COLO829 (cell line): ENCODE measurements around the gene TMEM198.

Source experiments
- DNase-seq: peaks from one replicate; pipeline ENCODE4 v3.0.0; 2012; ENCODE audit warnings: low spot score

Gene TMEM198

DNA sequence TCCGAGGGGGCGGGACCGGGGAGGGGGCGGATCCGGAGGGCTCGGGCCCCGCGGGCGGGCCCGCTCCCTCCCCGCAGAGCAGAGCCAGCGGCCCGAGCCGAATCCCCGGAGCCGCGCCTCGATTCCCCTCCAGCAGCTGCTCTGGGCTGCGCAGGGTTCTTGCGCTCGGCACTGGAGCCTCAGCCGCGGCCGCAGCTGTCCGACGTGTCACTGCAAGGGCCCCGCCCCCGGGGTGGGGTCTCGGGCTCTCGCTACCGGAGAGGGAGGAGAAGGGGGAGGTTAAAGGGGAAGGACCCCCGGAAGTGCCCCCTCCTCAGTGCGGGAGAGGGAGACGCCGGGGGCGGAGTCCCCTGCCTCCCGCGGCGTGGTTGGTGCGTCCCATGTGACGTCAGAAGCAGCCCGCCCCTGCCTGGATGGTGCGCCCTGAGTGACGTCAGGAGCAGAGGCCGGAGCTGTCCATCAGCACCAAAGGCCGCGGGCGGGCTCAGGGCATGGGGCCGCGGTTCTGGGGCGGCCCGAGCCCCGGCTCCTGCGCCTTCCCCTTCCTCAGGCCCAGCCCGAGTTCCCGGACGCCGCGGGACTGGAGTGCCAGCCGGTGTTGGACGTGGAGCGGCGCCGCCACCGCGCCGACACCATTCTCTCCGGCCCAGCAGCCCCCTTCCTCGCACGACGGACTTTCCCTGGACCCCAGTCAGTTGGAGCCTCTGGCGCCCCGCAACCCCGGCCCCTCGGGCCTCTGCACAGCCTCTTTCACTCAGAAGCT lies at the start of gene TMEM198, which contains the start of gene CHPF:
TSS of gene TMEM198 (plus strand) at position 433 of the 763 bp plus-strand sequence. CDS start 700 bp downstream, outside the sequence.
TSS of gene CHPF (minus strand) at position 214 of the 763 bp plus-strand sequence. CDS start 271 bp downstream, outside the sequence.
- peak; percentile 96 for DNase-seq

- DNase-seq: no peak
These were observed 48.8 kb upstream of the TMEM198 start for GRCh38 chr2:219494952-219495530.

DNA sequence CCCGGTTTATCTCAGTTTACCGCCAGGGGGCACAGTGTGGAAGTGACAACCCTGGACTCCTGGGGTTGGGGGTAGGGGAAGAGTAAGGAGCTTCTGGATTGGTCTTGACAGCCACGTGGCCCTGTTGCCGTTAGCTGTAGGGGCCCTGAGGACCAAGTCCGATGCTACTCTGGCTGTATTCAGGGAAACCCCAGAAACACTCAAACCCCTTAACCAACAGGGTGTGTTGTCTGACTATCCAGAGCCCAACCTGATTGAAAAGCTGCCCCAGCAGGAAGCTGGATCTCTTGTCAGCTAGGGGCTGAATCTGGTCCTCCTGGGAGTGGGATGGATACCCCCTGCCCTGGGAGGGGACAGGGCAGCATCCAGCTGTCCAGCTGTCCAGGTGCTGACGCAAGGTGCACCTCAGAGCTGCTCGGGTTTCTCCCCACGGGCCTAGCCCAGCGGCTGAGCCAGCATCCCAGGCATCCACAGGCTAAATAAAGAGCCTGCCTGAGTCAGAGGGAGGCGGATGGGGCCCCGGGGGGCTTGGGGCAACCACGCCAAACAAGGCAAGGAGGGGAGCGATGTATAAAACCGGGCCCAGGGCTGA lies 48.2 kb upstream of the TMEM198 start:
- peak; percentile 61 for DNase-seq

GRCh38 chr2:219496247-219496824 lies 47.5 kb upstream of the TMEM198 start:
- DNase-seq: no peak

GRCh38 chr2:219496825-219497494 lies 46.9 kb upstream of the TMEM198 start:
- DNase-seq: no peak

GRCh38 chr2:219497495-219498279 lies 46.1 kb upstream of the TMEM198 start:
- DNase-seq: peak; percentile 85

- peak; percentile 100 for DNase-seq
These were observed 45.4 kb upstream of the TMEM198 start, which contains the start of gene GMPPA for GRCh38 chr2:219498280-219499057. Gene GMPPA, plus strand, starts transcription at chr2:219498891. Its CDS starts 1,085 bp downstream, at chr2:219499976.

DNA sequence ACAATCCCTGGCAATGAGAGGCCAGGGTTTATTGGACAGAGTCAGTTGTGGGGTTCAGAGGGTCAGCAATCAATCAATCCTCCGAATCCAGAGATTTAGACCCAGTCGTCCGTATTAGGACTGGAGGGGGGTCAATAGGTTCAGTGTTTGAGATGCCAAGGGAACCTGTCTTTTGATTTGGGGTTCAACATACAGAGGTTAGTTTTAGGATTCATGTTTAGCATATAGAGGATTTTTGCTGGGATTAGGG lies 44.8 kb upstream of the TMEM198 start:
- no peak for DNase-seq

DNA sequence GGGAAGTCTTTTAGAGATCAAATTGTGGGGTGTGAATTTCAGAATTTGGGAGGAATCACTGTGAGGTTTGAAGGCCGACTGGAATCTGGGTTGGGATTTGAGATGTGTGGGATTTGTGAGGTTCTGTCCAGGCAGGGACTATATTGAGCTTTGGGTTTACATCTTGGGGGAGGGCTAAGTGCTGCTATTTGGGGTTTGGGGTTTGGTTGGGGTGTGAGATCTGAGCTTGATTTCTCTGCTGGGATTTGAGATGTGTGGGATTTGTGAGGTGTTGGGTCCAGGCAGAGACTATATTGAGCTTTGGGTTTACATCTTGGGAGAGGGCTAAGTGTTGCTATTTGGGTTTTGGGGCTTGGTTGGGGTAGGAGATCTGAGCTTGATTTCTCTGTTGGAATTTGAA lies 44.3 kb upstream of the TMEM198 start:
- no peak for DNase-seq

DNA sequence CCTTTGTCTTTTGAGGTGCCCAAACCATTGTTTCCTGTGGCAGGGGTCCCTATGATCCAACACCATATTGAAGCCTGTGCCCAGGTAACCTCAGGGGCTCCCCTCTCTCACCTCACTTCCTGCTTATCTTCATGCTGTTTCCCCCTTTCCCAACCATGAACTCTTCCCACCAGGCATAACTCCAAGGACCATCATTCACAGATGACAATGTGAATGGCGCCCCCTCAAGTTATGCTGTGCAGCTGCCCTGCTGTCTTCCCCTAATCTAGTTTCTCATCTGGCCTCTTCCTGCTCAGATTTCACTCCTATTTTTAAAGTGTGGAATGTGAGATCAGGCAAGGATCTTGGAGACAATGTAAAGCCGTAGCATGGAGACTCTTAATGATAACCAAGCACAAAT lies 43.7 kb upstream of the TMEM198 start:
- DNase-seq: no peak

- no peak for DNase-seq
These were observed 42.0 kb upstream of the TMEM198 start for GRCh38 chr2:219501849-219502248.

- no peak for DNase-seq
These were observed 41.2 kb upstream of the TMEM198 start for GRCh38 chr2:219502618-219503017.

DNA sequence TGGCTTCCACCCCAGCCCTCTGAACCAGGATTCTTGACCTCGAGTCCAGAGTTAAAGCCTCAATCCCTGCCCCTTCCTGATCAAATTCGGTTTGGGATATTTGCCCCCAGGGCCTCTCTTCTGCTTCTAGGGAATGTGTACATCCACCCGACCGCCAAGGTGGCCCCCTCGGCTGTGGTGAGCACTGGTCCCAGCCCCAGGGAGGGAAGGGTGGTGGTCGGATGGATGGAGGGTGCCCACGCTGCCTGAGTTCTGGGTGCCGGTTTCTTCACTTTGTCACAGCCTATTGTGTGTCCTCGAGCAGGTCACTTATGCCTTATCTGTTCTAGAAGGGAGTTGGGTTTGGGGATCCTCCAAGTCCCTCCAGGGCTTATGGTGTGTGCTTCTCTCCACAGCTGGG lies 38.2 kb upstream of the TMEM198 start:
- DNase-seq: no peak

GRCh38 chr2:219506153-219506801 lies 37.6 kb upstream of the TMEM198 start:
- DNase-seq: no peak

- DNase-seq: no peak
These were observed 36.9 kb upstream of the TMEM198 start for GRCh38 chr2:219506802-219507526.

DNA sequence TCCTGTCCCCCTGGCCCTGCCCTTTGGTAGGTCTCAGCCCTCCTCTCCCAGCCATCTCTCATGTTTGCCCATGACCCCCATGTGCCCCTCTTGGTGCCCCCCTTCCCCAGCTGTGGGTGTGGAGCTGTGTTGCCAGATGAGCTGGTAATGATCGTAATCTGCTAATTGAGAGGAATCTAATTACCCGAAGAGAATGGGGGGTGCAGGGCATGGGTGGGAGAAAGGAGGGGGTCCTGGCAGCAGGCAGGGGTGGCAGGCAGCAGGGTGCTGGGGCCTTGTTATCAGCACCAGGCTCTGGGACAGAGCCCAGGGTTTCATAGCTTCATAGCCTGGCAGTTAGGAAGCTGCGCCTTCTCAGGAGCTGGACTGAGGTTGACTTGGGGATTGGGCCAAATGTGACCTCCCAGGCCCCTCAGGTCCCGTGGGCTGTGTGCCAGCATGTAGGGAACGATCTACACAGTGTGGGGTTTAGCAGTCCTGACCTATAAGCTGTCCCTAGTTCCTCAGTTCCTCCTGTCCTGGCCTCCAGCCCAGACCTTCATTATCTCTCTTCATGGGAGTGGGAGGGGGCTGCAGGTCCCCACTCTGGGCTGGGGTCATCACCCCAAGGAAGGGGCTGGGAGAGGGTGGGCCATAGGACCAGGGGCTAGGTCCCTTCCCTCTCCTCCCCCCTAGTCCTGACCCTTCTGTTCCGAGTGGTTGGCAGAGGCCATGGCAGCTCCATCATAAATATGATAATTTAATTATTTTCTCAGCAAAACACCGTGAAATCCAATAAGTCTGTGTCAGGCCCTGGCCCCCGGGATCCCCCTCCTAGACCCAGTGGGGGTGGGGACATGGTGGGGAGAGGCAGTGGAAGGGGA lies 36.0 kb upstream of the TMEM198 start:
- no peak for DNase-seq

DNA sequence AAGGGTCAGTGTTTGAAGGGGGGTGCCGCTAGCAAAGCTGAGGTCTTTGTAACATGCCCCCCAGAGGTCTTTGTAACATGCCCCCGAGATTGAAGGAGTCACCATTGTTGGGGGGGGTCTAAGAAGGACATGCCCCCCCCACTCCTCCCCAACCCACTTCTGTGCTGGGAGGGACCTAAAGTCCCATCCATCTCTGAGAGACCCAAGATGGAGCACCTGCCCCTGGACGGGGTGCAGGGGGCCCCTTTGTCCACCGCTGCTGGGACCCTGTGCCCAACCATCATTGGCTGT lies 35.4 kb upstream of the TMEM198 start:
- DNase-seq: no peak

GRCh38 chr2:219508971-219509779 lies 34.7 kb upstream of the TMEM198 start:
- DNase-seq: no peak
